ENCODE data around the gene ARHGEF26. TPM values are rescaled to one million over a fixed set of nuclear protein-coding genes. Genes with fewer than 3 reads are reported as not detected.

Gene ARHGEF26
- total RNA-seq, 1 donor from 2014 or later, result 29.2 TPM

DNA sequence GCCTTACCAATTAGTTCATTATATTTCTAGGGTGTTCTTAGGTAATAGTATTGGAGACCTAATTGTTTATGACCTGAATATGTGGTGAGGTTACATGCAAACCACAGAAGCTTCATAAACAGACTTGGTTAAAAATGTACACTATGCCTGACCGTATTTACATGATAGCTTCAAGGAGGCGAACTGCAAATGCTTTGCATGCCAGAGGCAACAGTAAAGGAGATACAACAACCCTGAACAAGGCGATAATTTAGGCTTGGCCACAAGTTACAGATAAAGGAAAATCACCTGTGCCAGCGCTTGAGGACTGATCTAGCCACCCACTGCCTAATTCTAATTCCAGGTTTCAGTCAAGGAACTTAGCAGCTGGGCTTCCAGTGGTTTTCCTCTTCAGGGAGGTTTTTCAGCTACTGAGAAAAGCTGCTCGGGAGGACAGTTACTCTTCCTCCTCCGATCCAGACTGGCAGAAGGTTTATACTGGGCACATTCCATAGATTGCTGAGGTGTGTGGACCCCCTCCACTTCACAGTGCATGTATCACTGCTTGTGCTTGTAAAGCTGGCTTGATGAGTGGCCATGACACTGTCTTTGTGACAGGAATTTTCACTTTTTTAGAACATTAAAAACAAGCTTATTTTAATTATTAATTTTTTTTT, 107.5 kb downstream of the ARHGEF26 start:
- no peaks in the 10 kb centered on the region for H3K36me3 ChIP-seq
- TF ChIP-seq POLR2A (IDR thresholded peaks at IDR 0.05), result no peak
- TF ChIP-seq, protein P1, sequence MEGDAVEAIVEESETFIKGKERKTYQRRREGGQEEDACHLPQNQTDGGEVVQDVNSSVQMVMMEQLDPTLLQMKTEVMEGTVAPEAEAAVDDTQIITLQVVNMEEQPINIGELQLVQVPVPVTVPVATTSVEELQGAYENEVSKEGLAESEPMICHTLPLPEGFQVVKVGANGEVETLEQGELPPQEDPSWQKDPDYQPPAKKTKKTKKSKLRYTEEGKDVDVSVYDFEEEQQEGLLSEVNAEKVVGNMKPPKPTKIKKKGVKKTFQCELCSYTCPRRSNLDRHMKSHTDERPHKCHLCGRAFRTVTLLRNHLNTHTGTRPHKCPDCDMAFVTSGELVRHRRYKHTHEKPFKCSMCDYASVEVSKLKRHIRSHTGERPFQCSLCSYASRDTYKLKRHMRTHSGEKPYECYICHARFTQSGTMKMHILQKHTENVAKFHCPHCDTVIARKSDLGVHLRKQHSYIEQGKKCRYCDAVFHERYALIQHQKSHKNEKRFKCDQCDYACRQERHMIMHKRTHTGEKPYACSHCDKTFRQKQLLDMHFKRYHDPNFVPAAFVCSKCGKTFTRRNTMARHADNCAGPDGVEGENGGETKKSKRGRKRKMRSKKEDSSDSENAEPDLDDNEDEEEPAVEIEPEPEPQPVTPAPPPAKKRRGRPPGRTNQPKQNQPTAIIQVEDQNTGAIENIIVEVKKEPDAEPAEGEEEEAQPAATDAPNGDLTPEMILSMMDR (IDR thresholded peaks at IDR 0.05), result no peak
- H3K27ac ChIP-seq, result no peak overlapping the region
- no peak overlapping the region for H3K4me3 ChIP-seq
- H3K4me1 ChIP-seq, result peaks cover 21% of the 10 kb centered on the region
- no peak for DNase-seq (ENCODE audit: extremely low spot score in 2 of 2)
- no peaks in the 10 kb centered on the region for H3K27me3 ChIP-seq
- no peaks in the 10 kb centered on the region for H3K9me3 ChIP-seq
- intact Hi-C loops (cut with DNase I), result no loop called here

- H3K4me1 ChIP-seq, result peaks cover 20% of the 10 kb centered on the region
- TF ChIP-seq, protein P1 (IDR thresholded peaks at IDR 0.05), result no peak
- TF ChIP-seq POLR2A (IDR thresholded peaks at IDR 0.05), result no peak
- TF ChIP-seq POLR2AphosphoS5 (IDR thresholded peaks at IDR 0.05; ENCODE audit: insufficient read depth in 1 of 2, low read depth in 1 of 2), result no peak
- DNase-seq (ENCODE audit: extremely low spot score in 2 of 2), result no peak
- intact Hi-C loops (cut with DNase I), result no loop called here
- H3K27me3 ChIP-seq, result no peaks in the 10 kb centered on the region
- no peaks in the 10 kb centered on the region for H3K9me3 ChIP-seq
- no peaks in the 10 kb centered on the region for H3K36me3 ChIP-seq
- H3K27ac ChIP-seq, result no peak overlapping the region
- no peak overlapping the region for H3K4me3 ChIP-seq
These were observed 108.0 kb downstream of the ARHGEF26 start for GRCh38 chr3:154229217-154229590.

GRCh38 chr3:154235330-154235729, 114.1 kb downstream of the ARHGEF26 start:
- Histone ChIP-seq H3K27ac (no peak overlapping the region), H3K36me3 (no peaks in the 10 kb centered on the region), H3K27me3 (no peaks in the 10 kb centered on the region), H3K4me1 (no peaks in the 10 kb centered on the region), H3K4me3 (no peak overlapping the region), H3K9me3 (no peaks in the 10 kb centered on the region)
- TF ChIP-seq, protein P1 (IDR thresholded peaks at IDR 0.05), result no peak
- no peak for TF ChIP-seq POLR2AphosphoS5 (IDR thresholded peaks at IDR 0.05; ENCODE audit: insufficient read depth in 1 of 2, low read depth in 1 of 2)
- TF ChIP-seq POLR2A (IDR thresholded peaks at IDR 0.05), result no peak
- intact Hi-C loops (cut with DNase I), result no loop called here
- no peak for DNase-seq (ENCODE audit: extremely low spot score in 2 of 2)

DNA sequence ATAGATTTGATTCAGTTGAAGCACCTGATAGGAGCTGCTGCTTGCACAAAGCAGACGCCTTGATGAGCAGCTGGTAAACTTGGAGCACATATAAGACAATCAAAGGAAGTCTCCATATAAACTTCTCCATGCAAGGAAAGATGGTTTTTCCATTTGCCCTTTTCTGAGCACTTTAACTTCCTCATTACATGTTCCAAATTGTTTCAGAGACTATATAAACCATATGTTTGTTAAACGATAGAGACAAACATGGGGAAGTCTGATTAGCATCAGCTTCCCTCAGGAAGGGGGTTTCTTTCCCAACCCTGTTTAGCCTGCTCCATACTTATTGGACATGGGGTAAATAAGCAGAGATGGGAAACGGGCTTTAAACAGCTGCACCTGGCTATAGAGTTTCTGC, 115.1 kb downstream of the ARHGEF26 start:
- no peaks in the 10 kb centered on the region for H3K27me3 ChIP-seq
- H3K4me3 ChIP-seq, result no peak overlapping the region
- intact Hi-C loops (cut with DNase I), result no loop called here
- DNase-seq (ENCODE audit: extremely low spot score in 2 of 2), result no peak
- H3K9me3 ChIP-seq, result no peaks in the 10 kb centered on the region
- H3K4me1 ChIP-seq, result no peaks in the 10 kb centered on the region
- TF ChIP-seq, protein P1 (IDR thresholded peaks at IDR 0.05), result no peak
- TF ChIP-seq POLR2AphosphoS5 (IDR thresholded peaks at IDR 0.05; ENCODE audit: insufficient read depth in 1 of 2, low read depth in 1 of 2), result no peak
- H3K36me3 ChIP-seq, result no peaks in the 10 kb centered on the region
- no peak overlapping the region for H3K27ac ChIP-seq

DNA sequence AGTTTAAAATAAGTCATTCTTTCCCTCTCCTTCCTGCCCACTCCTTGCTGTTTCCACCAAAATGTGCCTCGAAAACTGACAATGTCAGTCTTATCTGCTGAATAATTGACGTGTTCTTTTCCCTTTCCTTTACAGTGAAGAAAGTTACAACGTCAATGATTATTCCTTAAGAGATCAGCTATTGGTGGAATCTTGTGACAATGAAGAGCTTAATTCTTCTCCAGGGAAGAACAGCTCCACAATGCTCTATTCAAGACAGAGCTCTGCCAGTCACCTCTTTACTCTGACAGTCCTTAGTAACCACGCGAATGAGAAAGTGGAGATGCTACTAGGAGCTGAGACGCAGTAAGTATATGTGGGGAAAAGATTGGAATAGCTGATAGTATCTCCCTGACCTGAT, 119.0 kb downstream of the ARHGEF26 start:
- no peak for DNase-seq (ENCODE audit: extremely low spot score in 2 of 2)
- H3K27ac ChIP-seq, result no peak overlapping the region
- no peaks in the 10 kb centered on the region for H3K27me3 ChIP-seq
- no peak overlapping the region for H3K4me3 ChIP-seq
- intact Hi-C loops (cut with DNase I), result no loop called here
- H3K9me3 ChIP-seq, result no peaks in the 10 kb centered on the region
- peaks cover 17% of the 10 kb centered on the region for H3K4me1 ChIP-seq
- no peaks in the 10 kb centered on the region for H3K36me3 ChIP-seq
- TF ChIP-seq POLR2A (IDR thresholded peaks at IDR 0.05), result no peak
- TF ChIP-seq POLR2AphosphoS5 (IDR thresholded peaks at IDR 0.05; ENCODE audit: insufficient read depth in 1 of 2, low read depth in 1 of 2), result no peak
- TF ChIP-seq, protein P1 (IDR thresholded peaks at IDR 0.05), result no peak

All from vagina (tissue), 2 donors.